Measurements from ENCODE around the gene TGIF2. TPM values are rescaled to one million over a fixed set of nuclear protein-coding genes. Genes with fewer than 3 reads are reported as not detected.
A peak's percentile ranks its signal among the peaks of the same experiment; 100 is the strongest.

Gene TGIF2
- total RNA-seq: 17.7 and 29.0 TPM in 2 replicates

DNA sequence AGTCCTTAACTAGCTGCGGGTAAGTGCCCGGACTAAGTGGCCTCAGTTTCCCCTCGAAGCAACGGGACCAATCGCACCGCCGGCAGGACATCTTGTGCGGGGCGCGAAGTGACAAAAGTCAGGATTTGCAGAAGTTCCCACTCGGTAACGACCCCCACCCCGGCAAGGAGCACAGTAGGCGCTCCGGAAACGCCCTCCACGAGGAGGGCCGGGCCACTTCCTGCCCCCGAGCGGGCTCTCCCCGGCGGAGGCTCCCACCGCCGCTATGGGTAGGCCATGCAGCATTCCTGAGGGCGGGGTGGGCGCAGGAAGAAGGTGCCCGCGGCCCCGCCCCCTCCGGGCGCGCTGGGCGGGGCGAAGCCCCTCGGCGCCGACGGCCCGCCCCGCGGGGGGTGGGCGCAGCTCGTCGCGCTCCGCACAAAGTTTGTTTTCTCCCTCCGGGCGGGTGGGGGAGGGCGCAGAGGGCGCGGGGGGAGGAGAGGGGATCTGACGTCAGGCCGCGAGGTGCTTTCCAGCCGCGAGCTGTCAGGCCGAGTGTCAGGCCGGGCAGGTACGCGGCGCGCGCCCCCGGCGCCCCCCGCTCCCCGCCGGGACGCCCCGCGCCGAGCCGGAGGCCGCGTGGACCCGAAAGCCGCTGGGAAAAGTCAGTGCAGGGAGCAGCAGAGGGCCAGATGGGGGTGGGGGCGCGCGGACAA, at the start of gene TGIF2:
TSS of gene TGIF2 (plus strand) at position 495 of the 695 bp plus-strand sequence. CDS start 5,178 bp downstream, outside the sequence.
- DNase-seq (ENCODE audit: low read depth in 2 of 2): peak; percentile 71 to 87

DNA sequence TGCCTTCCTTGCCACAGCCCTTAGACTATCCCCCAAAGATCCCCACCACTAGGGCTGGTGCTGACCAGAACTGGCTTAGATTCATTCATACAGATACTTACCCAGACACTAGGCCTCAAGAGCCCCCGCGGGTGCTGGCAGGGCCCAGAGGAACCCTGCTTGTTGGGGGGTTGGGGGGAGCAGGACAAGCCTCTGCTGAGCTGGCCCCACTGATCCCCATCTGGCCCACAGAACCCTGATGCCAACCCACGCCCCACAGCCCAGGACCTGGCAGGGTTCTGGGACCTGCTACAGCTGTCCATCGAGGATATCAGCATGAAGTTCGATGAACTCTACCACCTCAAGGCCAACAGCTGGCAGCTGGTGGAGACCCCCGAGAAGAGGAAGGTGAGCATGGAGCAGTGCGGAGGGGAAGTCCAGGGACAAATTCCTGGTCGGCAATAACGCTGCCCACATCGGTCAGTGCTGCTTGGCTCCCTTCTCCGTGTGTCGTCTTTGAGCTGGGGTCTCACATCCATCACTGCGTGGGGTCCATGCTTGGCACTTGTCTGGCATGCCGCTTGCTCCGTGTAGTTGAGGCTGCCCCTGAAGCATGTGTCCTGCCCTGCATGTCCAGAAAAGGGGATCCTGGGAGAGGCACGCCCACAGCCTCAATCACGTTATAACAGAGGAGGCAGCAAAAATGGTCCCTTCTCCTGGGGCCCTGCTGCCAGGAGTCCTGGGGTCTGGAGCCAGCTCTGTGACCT, 47.6 kb upstream of the TGIF2 start:
- no peak for DNase-seq (ENCODE audit: low read depth in 2 of 2)

DNA sequence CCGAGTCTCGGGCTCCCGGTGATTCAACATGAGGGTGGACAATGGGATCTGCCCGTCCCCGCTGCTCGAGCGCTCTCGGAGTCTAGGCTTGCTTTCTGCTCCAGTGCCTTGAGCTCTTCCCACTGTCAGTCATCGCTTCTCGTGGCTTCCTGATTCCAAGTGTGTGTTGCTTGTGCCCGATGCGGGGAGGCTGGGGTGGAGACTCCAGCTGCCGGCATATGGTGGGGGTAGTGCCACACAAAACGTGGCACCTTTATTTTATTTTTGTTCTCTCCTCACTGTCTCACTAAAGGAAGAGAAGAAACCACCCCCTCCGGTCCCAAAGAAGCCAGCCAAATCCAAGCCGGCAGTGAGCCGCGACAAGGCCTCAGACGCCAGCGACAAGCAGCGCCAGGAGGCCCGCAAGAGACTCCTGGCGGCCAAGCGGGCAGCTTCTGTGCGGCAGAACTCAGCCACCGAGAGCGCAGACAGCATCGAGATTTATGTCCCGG, 46.8 kb upstream of the TGIF2 start:
- DNase-seq (ENCODE audit: low read depth in 2 of 2): no peak

DNA sequence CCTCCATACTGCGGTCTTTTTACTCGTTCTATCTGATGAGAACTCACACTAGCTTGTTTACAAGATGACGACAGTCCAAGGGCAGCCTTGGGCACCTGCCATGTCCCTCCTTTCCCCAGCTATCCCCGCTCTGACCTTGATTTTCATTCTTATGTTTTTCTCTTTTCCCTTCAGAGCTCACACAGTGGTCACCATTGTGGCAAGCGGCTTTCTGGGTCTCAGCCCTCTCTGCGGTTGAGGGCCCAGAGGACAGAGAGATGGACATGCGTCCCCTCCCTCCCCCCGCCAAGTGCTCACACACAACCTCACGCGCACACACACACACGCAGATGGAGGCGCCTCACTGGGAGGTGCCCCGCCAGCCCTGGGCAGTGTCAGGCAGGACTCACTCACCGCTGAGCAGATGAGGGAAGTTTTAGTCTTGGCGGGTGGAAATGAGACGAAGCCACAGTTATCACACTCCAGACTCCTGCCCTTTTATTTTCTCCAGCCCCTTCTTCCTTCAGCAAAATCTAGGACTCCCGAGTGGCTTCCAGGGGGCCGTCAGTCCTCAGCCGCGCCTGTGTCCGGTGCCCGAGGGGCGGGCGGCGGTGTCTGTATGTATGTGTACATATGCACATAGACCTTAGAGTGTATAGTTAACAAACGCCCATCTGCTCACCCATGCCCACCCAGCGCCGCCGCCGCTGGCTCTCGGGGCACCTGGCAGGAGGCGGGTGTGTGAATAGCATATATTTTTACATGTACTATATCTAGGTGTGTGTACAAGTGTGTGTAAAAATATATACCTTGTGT, 45.9 kb upstream of the TGIF2 start:
- no peak for DNase-seq (ENCODE audit: low read depth in 2 of 2)

DNA sequence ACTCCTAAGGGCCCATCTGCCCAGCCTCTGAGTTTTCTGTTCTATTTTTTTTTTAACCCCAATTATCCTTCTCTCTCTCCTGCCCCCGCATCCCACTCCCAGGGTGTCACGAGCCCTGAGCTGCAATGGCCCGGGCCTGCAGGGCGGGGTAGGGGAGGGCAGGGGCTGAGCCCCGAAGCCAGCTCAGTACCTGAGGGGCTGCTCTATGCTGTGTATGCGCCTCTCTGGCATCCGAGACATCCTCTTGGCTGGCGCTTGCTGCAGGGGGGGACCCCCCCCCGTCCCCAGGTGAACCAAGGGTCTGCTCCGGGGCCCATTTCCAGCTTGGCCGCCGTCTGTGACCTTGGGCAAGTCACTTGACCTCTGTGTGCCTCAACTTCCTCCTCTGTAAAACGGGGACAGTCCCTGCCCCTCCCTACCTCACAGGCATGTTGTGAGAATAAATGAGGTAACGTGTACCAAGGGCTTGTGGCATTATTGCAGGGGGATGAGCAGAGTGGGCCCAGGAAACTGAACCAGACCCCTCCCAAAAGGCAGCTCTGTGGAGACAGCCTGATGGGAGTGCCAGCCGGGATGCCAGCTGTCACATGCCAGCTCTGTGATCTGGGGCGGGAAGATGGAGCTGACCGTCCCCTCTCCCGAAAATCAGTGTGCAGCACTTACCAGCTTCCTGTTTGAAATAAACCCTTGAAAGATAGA, 45.1 kb upstream of the TGIF2 start:
- DNase-seq (ENCODE audit: low read depth in 2 of 2): no peak

DNA sequence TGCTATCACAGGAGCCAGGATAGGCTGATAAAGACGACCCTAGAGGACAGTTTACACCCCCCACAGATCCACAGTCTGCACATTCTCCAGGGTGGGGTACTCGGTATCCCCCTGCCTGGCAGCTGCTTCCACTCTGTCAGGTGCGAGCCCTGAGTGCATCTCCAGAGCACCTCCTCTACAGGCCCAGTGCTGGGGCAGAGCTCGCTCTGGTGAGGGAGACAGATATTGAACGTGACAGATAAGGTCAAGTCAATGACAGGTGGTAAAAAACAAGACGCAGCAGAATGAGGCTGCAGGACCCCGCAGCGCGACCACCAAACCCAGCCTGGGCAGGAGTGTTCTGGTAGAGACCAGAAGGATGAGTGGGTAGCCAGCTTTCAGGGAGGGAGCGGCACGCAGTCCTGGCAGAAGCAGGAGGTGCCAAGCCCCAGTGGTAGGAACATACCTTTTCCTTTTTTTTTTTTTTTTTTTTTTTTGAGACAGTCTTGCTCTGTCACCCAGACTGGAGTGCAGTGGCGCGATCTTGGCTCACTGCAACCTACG, 44.5 kb upstream of the TGIF2 start:
- DNase-seq (ENCODE audit: low read depth in 2 of 2): no peak

DNA sequence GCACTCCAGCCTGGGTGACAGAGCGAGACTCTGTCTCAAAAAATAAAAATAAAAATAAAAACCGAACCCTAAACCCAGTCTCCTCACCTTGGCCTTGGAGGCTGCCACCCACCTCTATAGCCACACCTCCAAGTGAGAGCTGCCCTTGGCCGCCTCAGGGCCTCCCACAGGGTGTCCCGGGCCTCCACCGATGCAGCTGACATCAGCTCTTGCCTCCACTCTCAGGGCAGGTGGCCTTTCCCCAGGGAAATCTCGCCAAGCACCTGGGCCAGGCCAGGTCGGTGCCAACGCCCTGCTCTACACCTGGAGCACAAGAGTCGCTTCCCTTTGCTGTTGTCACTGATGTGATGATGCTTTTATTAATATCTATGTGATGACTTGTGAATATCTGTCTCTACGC, 41.0 kb upstream of the TGIF2 start:
- no peak for DNase-seq (ENCODE audit: low read depth in 2 of 2)

DNA sequence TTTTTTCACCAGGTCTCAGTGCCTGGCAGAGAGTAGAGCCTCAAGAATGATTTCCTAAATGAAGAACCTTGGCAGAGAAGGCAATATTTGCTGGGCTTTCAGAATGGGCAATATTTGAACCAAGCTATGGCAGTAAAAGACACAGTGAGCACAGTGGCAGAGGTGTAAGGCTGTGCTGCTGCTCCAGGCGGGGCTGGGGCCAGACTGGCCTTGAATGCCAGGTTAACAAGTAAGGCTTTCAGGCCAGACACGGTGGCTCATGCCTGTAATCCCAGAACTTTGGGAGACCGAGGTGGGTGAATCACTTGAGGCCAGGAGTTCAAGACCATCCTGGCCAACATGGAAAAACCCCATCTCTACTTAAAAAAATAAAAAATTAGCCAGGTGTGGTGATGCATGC, 40.6 kb upstream of the TGIF2 start:
- DNase-seq (ENCODE audit: low read depth in 2 of 2): no peak

DNA sequence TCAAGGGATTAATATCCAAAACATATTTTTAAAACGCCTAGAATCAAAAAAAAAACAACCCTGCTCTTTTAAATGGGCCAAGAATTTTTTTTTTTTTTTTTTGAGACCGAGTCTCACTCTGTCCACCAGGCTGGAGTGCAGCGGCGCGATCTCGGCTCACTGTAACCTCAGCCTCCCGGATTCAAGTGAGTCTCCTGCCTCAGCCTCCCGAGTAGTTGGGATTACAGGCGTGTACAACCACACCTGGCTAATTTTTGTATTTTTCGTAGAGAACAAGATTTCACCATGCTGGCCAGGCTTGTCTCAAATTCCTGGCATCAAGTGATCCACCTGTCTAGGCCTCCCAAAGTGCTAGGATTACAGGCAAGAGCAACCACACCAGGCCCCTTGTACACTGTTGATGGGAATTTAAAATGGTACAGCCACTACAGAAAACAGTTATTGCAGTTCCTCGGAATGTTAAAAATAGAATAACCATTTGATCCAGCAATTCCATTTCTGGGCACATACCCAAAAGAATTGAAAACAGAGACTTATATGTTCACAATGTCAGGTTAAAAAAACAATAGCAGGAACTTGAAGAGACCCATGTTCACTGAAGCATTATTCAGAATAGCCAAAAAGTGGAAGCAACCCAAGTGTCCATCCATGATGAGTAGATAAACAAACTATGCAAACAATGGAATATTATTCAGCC, 35.2 kb upstream of the TGIF2 start:
- DNase-seq (ENCODE audit: low read depth in 2 of 2): peak in 1 of 2 donors; percentile 81

DNA sequence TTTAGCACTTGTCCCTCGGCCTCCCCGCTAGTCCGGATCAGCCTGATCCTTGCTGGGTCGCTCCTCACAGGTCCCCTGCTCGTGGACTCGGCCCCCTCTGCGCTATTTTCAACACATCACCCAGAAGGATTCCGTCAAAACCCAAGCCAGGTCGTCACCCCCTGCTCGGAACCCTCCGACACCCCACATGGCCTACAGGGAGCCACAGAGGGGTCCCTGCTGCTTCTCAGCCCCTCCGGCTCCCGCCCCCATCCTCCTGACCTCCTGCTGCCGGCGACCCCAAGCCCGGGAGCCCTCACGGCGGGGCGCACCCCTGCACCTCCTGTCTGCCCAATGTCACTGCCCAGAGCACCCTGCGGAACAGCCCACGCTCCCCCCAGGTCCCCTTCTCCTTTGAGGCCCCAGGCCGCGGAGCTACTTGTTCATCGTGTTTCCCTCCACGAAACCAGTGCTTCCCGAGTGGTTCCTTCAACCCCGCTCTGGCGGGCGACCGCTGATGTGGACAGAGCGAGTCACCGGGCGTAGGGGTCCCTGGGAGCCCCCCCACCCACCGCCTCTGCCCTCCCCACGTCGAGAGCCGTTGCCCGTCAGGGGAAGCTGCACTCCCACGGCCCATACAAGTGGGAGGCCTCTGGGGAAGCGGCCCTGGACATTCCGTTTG, 32.7 kb upstream of the TGIF2 start:
- no peak for DNase-seq (ENCODE audit: low read depth in 2 of 2)

DNA sequence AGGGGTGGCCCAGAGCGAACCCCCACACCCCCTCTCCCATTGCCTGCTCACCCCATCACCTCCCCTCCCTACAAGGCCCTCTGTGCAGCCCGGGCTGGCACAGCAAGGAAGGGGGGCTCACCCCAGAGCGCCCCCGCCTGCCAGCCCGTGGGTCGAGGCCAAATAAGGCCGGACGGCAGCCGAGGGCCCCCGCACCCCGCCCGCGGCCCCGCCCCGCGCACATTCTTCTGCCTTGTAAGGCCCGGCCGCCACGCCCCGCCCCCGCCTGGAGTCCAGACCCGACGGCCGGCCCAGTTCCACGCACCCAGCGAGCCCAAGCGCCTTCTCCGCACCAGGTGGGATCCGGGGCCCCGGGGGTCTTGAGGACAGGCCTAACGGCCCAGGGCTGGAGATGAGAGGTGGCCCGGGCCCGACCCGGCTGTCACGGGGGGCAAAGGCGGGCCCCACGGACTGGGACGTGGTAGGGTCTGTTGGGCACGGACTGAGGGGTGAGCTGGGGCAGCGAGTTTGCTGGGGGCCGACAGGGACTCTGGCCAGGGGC, 32.1 kb upstream of the TGIF2 start, which contains the start of gene MYL9:
TSS of gene MYL9 (plus strand) at position 293 of the 541 bp plus-strand sequence. CDS start 3,366 bp downstream, outside the sequence.
- peak in 1 of 2 donors; percentile 57 for DNase-seq (ENCODE audit: low read depth in 2 of 2)

DNA sequence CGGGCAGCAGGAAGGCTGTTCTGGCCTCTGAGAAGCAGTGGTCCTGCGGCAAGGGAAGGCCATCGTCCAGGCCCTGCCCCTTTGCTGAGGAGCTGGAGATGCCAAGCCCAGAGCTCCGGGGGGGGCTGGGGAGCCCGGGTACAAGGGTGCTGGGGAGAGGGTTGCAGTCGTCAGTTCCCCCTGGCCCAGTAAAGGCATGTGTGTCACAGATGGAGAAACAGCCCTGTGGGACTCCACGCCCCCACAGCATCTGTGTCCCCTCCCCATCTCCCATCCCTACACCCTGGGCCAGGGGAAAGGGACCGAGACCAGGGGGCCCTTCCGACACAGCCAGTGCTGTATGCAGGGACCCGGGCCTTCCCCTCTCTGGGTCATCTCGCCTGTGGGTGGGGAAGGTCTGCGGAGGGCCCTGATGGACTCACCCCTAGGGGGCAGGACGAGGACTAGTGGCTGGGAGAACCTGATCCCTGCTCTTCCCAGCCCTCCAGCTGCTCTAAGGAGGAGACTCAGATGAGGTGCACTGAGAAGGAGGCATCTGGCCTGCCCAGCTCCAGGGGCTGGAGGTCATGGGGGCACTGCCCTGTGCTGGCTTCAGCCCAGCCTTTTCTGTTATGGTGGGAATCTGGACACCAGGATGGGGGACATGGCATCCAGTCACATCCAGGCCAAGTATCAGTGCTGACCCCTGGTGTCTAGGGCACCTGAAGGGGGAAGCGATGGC, 31.5 kb upstream of the TGIF2 start:
- peak in 1 of 2 donors; percentile 29 for DNase-seq (ENCODE audit: low read depth in 2 of 2)

DNA sequence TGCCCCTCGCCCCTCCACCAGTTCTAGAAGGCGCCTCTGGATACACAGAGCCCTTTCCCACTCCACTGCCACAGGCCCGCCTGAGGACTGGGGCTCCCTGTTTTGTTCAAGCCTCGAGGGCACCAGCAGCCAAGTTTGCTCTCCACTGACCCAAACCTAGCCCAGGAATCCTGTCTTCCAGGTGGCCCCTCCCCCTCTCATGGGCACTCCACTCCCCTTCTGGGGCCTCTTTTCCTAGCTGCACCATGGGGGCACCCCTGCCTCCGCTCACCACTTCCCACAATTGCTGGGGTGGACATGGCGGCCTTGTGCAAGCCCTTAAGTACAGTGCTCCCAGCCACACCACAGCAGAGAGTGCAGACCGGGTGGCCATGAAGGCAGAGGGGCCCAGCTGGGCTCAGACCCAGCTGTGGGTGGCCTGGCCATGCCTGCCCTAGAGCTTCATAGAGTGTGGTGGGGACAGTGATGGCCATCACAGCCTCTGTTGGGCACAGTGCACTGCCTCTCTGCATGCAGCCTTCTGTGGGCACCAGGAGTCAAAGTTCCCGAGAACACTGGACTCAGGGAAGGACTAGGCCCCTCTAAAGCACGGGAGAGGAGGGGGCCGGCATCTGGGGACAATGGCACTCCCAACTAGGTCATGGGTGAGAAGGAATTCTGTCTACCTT, 30.7 kb upstream of the TGIF2 start:
- DNase-seq (ENCODE audit: low read depth in 2 of 2): no peak

DNA sequence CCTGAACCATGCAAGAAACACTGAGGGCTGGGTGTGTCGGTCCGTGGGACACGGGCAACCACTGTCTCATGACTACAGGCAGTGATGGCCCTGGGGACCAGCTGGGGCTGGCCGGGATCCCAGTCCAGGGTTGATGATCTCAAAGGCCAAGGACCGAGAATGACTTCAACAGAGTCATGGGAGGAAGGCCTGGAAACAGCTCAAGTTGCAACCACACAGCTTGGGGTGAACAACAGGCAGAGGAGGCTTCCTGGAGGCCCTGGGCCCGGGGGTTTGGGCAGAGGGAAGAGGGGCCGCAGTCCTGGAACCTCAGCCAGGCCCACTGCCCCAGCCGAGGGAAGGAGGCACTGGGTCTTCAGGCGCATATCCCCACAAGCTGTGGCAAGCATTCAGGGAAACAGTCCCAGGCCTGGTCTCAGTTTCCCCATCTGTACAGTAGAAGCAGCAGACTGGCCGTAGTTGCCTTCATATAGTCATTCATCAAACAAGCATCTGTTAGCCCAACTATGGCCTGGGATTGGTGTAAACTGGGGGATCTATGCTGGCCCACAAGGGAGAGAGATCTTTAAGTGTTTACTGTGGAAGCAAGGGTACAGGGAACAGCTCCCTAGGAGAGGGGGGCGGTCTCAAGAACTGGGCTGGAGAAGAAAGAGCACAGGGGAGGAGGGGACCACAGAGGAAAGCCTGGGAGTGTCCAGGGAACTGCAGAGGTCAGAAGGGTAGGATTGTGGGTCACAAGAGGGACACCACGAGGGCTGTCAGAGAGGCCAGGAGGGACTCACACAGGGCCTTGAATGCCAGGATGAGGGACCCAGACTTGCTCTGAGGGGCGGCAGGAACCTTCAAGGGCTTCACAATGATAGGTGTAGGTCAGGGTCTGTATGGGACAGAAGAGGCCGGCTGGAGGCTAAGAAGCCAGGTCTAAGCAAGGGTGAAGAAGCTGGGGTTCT, 29.9 kb upstream of the TGIF2 start:
- no peak for DNase-seq (ENCODE audit: low read depth in 2 of 2)

DNA sequence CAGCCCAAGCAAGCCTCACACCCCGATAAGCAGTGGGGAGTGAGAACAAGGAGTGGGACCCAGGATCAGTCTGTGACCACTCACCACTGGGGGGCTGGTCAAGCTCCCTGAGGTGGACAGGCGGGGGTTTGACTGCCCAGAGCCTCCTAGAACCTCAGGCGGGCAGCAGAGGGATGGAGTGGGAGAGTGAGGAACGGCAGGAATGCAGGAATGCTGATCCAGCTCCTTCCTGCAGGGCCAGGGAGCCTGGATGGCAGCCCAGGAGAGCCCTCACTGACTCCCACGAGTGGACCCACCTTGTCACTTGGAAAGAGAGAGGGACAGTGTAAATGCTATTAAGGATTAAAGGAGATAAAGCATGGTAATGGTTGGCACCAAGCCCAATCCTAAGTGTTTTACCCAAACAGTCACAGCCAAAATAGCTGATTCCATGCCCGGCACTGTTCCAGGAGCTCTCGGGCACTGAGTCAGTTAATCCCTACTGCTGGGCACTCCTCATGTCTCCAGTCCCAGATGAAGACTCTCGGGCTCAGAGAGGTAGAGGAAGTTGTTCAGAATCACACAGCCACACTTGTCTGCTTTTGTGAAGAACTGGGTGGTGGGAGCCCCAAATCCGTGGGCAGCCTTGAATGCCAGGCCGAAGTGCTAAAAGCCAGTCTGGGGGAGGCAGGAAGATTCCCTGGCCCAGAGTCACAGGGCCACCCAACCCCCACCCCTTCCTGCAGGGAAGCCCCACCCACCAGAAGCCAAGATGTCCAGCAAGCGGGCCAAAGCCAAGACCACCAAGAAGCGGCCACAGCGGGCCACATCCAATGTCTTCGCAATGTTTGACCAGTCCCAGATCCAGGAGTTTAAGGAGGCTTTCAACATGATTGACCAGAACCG, 29.0 kb upstream of the TGIF2 start:
- peak in 1 of 2 donors; percentile 19 for DNase-seq (ENCODE audit: low read depth in 2 of 2)

DNA sequence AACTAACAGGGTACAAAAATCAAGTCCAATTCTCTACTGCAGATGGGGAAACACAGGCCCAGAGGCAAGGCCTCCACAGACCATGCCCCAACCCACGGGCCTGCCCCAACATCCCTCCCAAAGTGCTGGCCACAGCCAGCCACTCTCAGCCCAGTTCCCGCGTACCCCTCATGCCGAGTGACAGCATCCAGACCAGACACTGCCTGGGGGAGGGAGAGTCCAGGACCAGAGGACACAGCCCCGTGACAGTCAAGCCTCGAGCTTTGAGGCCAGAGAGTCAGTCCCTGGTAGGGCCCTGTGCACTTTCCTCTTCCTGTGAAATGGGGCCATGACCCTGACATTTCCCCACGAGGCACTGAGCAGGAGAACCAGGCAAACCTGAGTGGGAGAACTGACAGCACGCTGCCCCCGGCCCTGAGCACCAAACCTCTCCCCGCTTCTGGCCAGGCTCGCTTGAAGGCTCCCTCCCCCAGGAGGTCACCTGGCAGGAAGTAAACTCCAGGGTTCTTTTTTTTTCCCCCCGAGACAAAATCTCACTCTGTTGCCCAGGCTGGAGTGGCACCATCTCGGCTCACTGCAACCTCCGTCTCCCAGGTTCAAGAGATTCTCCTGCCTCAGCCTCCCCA, 27.2 kb upstream of the TGIF2 start:
- DNase-seq (ENCODE audit: low read depth in 2 of 2): no peak
